Measurements from ENCODE around the gene PAGR1. TPM values are rescaled to one million over a fixed set of nuclear protein-coding genes. Genes with fewer than 3 reads are reported as not detected.

Gene PAGR1
- total RNA-seq, 1 donor from 2014 or later: 47.6 TPM

- DNase-seq (ENCODE audit: low read depth, low spot score): no peak
- Mint-ChIP-seq H3K36me3 (ENCODE audit: low read depth) (no peaks in the 10 kb centered on the region), H3K27me3 (ENCODE audit: low read depth) (no peaks in the 10 kb centered on the region), H3K4me3 (no peak overlapping the region), H3K9me3 (no peaks in the 10 kb centered on the region), H3K27ac (ENCODE audit: unreplicated experiment) (no peak overlapping the region), H3K4me1 (no peaks in the 10 kb centered on the region)
- TF ChIP-seq CTCF (conservative IDR thresholded peaks at IDR 0.05): no peak
Observed at GRCh38 chr16:29842732-29843346, 26.9 kb downstream of the PAGR1 start.

- Mint-ChIP-seq H3K36me3 (ENCODE audit: low read depth) (no peaks in the 10 kb centered on the region), H3K27me3 (ENCODE audit: low read depth) (no peaks in the 10 kb centered on the region), H3K27ac (ENCODE audit: unreplicated experiment) (no peak overlapping the region), H3K4me1 (no peaks in the 10 kb centered on the region), H3K9me3 (no peaks in the 10 kb centered on the region), H3K4me3 (no peak overlapping the region)
- DNase-seq (ENCODE audit: low read depth, low spot score): no peak
- TF ChIP-seq CTCF (conservative IDR thresholded peaks at IDR 0.05): no peak
Observed at GRCh38 chr16:29843931-29844330, 28.0 kb downstream of the PAGR1 start.

- Mint-ChIP-seq H3K27ac (ENCODE audit: unreplicated experiment) (no peak overlapping the region), H3K36me3 (ENCODE audit: low read depth) (no peaks in the 10 kb centered on the region), H3K9me3 (no peaks in the 10 kb centered on the region), H3K4me1 (no peaks in the 10 kb centered on the region), H3K4me3 (no peak overlapping the region), H3K27me3 (ENCODE audit: low read depth) (no peaks in the 10 kb centered on the region)
- no peak for DNase-seq (ENCODE audit: low read depth, low spot score)
- no peak for TF ChIP-seq CTCF (conservative IDR thresholded peaks at IDR 0.05)
Observed at GRCh38 chr16:29844575-29845331, 28.8 kb downstream of the PAGR1 start.

GRCh38 chr16:29845656-29846055 lies 29.7 kb downstream of the PAGR1 start:
- TF ChIP-seq CTCF (conservative IDR thresholded peaks at IDR 0.05): no peak
- Mint-ChIP-seq H3K27ac (ENCODE audit: unreplicated experiment) (no peak overlapping the region), H3K27me3 (ENCODE audit: low read depth) (no peaks in the 10 kb centered on the region), H3K36me3 (ENCODE audit: low read depth) (no peaks in the 10 kb centered on the region), H3K4me3 (no peak overlapping the region), H3K9me3 (no peaks in the 10 kb centered on the region), H3K4me1 (no peaks in the 10 kb centered on the region)
- DNase-seq (ENCODE audit: low read depth, low spot score): no peak

- no peaks in the 10 kb centered on the region for H3K9me3 Mint-ChIP-seq
- H3K4me1 Mint-ChIP-seq: no peaks in the 10 kb centered on the region
- DNase-seq (ENCODE audit: low read depth, low spot score): peak; percentile 61
- no peak overlapping the region for H3K27ac Mint-ChIP-seq (ENCODE audit: unreplicated experiment)
- H3K4me3 Mint-ChIP-seq: no peak overlapping the region
- H3K27me3 Mint-ChIP-seq (ENCODE audit: low read depth): no peaks in the 10 kb centered on the region
- peak; percentile 68 for TF ChIP-seq CTCF (conservative IDR thresholded peaks at IDR 0.05)
- no peaks in the 10 kb centered on the region for H3K36me3 Mint-ChIP-seq (ENCODE audit: low read depth)
Observed at GRCh38 chr16:29848420-29849297, 32.7 kb downstream of the PAGR1 start.

All from neural crest cell (in vitro differentiated cells).